IMR-90 (cell line): ENCODE measurements around the gene GABRB3. TPM values are rescaled to one million over a fixed set of nuclear protein-coding genes. Genes with fewer than 3 reads are reported as not detected.

ENCODE experiments used
- ATAC-seq: fragments of 200-7000 bp; cut with Tn5 transposase; 2 replicates; pipeline ENCODE4 v1.9.1; 2020; ENCODE audit warnings: low read depth, mild to moderate bottlenecking, moderate library complexity
- BruUV-seq: library from RNA; stranded (reverse); fragments of 400-500 nt; replicated peaks from 2 replicates; lab custom pipeline; 2021; lab: Mats Ljungman, UMichigan
- CTCF ChIA-PET: fragments of 300-600 bp; formaldehyde crosslinking; extraction: SDS; loops from one replicate; lab custom pipeline; 2021; ENCODE audit warnings: antibody characterized with exemption; lab: Yijun Ruan, JAX
- POLR2A ChIA-PET: fragments of 300-600 bp; sonication (Branson Sonifier 250); formaldehyde crosslinking; loops from one replicate; lab custom pipeline; 2022; ENCODE audit warnings: antibody characterized with exemption; ENCODE audit not compliant: unreplicated experiment; lab: Charles Lee
- DNase-seq: peaks from one replicate; pipeline ENCODE4 v3.0.0; 2013
- H2AFZ ChIP-seq: replicated peaks from 2 replicates; pipeline ENCODE3; 2013; ENCODE audit warnings: low read length, mild to moderate bottlenecking; ENCODE audit not compliant: poor library complexity
- H2AK5ac ChIP-seq: 2 replicates; pipeline ENCODE4 v1.6.1; 2013; ENCODE audit warnings: low read depth, low read length, inconsistent platforms
- H2AK9ac ChIP-seq: replicated peaks from 2 replicates; pipeline ENCODE3; 2013; ENCODE audit warnings: mild to moderate bottlenecking, low read depth, low read length, moderate library complexity; ENCODE audit not compliant: poor library complexity
- H2BK120ac ChIP-seq: 2 replicates; pipeline ENCODE4 v1.6.1; 2013; ENCODE audit warnings: low read depth, low read length, inconsistent platforms
- H2BK15ac ChIP-seq: 3 replicates; pipeline ENCODE4 v1.6.1; 2013; ENCODE audit warnings: low read depth, low read length, inconsistent platforms
- H2BK20ac ChIP-seq: 2 replicates; pipeline ENCODE4 v1.6.1; 2013; ENCODE audit warnings: low read depth, mild to moderate bottlenecking, inconsistent platforms, low read length, moderate library complexity
- H2BK5ac ChIP-seq: 2 replicates; pipeline ENCODE4 v1.6.1; 2013; ENCODE audit warnings: mild to moderate bottlenecking, low read depth, low read length, inconsistent platforms; ENCODE audit not compliant: poor library complexity, severe bottlenecking
- H3K14ac ChIP-seq: replicated peaks from 2 replicates; pipeline ENCODE4 v1.6.1; 2013; ENCODE audit warnings: low read depth, low read length, inconsistent platforms
- H3K18ac ChIP-seq: 2 replicates; pipeline ENCODE4 v1.6.1; 2013; ENCODE audit warnings: low read depth, low read length, control low read depth
- H3K23ac ChIP-seq: 2 replicates; pipeline ENCODE4 v1.6.1; 2013; ENCODE audit warnings: low read depth, low read length, inconsistent platforms
- H3K27ac ChIP-seq: 2 replicates; pipeline ENCODE4 v1.5.1; 2013; ENCODE audit warnings: mild to moderate bottlenecking, control low read depth, low read length; ENCODE audit not compliant: insufficient read depth
- H3K27me3 ChIP-seq: 2 replicates; pipeline ENCODE4 v1.6.1; 2013; ENCODE audit warnings: low read length; ENCODE audit not compliant: control insufficient read depth, insufficient read depth
- H3K36me3 ChIP-seq: 2 replicates; pipeline ENCODE4 v1.6.1; 2013; ENCODE audit warnings: low read length, mixed read lengths; ENCODE audit not compliant: control insufficient read depth, insufficient read depth
- H3K4ac ChIP-seq: 2 replicates; pipeline ENCODE4 v1.6.1; 2013; ENCODE audit warnings: low read depth, low read length, inconsistent platforms
- H3K4me1 ChIP-seq: 2 replicates; pipeline ENCODE4 v1.6.1; 2013; ENCODE audit warnings: low read length, mixed read lengths; ENCODE audit not compliant: control insufficient read depth, insufficient read depth
- H3K4me2 ChIP-seq: 2 replicates; pipeline ENCODE4 v1.6.1; 2013; ENCODE audit warnings: low read depth, mild to moderate bottlenecking, control low read depth, low read length, moderate library complexity
- H3K4me3 ChIP-seq: 2 replicates; pipeline ENCODE4 v1.5.1; 2013; ENCODE audit warnings: low read depth, mild to moderate bottlenecking, control low read depth, low read length, moderate library complexity; ENCODE audit not compliant: insufficient read depth
- H3K56ac ChIP-seq: 2 replicates; pipeline ENCODE4 v1.6.1; 2013; ENCODE audit warnings: low read length, inconsistent platforms; ENCODE audit not compliant: insufficient read depth; ENCODE audit errors: extremely low read depth
- H3K79me1 ChIP-seq, 2 experiments: 2 replicates each; pipeline ENCODE4 v1.6.1; 2013; ENCODE audit warnings: low read length in 2 of 2, inconsistent platforms in 1 of 2, low read depth in 1 of 2
- H3K9ac ChIP-seq: 2 replicates; pipeline ENCODE4 v1.6.1; 2013; ENCODE audit warnings: low read depth, low read length, control low read depth
- H3K9me1 ChIP-seq: 2 replicates; pipeline ENCODE4 v1.6.1; 2013; ENCODE audit warnings: low read length, inconsistent platforms; ENCODE audit not compliant: insufficient read depth
- H3K9me3 ChIP-seq: 2 replicates; pipeline ENCODE4 v1.6.1; 2013; ENCODE audit warnings: low read length; ENCODE audit not compliant: control insufficient read depth, insufficient read depth
- H4K20me1 ChIP-seq: 2 replicates; pipeline ENCODE4 v1.6.1; 2013; ENCODE audit warnings: low read length, inconsistent platforms; ENCODE audit not compliant: insufficient read depth
- H4K5ac ChIP-seq: 2 replicates; pipeline ENCODE4 v1.6.1; 2013; ENCODE audit warnings: mild to moderate bottlenecking, low read depth, low read length, control low read depth
- H4K8ac ChIP-seq, 2 experiments: 2 replicates each; pipeline ENCODE4 v1.6.1; 2013; ENCODE audit warnings: low read depth in 2 of 2, low read length in 2 of 2, control low read depth in 1 of 2, inconsistent platforms in 1 of 2
- H4K91ac ChIP-seq: 2 replicates; pipeline ENCODE4 v1.6.1; 2013; ENCODE audit warnings: low read depth, low read length, inconsistent platforms; ENCODE audit not compliant: insufficient read depth
- BHLHE40 ChIP-seq: fragments of 150-350 bp; IDR thresholded peaks from 2 replicates; pipeline ENCODE4 v1.6.1; 2016; ENCODE audit warnings: mild to moderate bottlenecking, low read depth, low read length
- CEBPB ChIP-seq: IDR thresholded peaks from 2 replicates; pipeline ENCODE4 v1.6.1; 2012; ENCODE audit warnings: low read depth, low read length, improper control_type of control experiment
- CHD1 ChIP-seq: IDR thresholded peaks from 2 replicates; pipeline ENCODE4 v1.6.1; 2012; ENCODE audit warnings: low read depth, low read length, improper control_type of control experiment
- CTCF ChIP-seq: conservative IDR thresholded peaks from 2 replicates; pipeline ENCODE4 v1.5.1; 2012; ENCODE audit warnings: mild to moderate bottlenecking, low read depth, low read length, improper control_type of control experiment
- FOS ChIP-seq: fragments of 150-350 bp; IDR thresholded peaks from 2 replicates; pipeline ENCODE4 v1.6.1; 2016; ENCODE audit warnings: low read depth, low read length
- MAFK ChIP-seq: IDR thresholded peaks from 2 replicates; pipeline ENCODE4 v1.6.1; 2012; ENCODE audit warnings: low read depth, low read length, improper control_type of control experiment
- MXI1 ChIP-seq: IDR thresholded peaks from 2 replicates; pipeline ENCODE4 v1.6.1; 2012; ENCODE audit warnings: low read depth, mild to moderate bottlenecking, low read length, moderate library complexity, borderline replicate concordance
- NFE2L2 ChIP-seq: fragments of 150-350 bp; IDR thresholded peaks from 2 replicates; pipeline ENCODE4 v1.6.1; 2016; ENCODE audit warnings: low read depth, mild to moderate bottlenecking, low read length
- POLR2A ChIP-seq: IDR thresholded peaks from 2 replicates; pipeline ENCODE4 v1.6.1; 2012; ENCODE audit warnings: mild to moderate bottlenecking, low read depth, low read length
- RAD21 ChIP-seq: IDR thresholded peaks from 2 replicates; pipeline ENCODE4 v1.6.1; 2012; ENCODE audit warnings: low read length, improper control_type of control experiment
- RCOR1 ChIP-seq: IDR thresholded peaks from 2 replicates; pipeline ENCODE4 v1.6.1; 2012; ENCODE audit warnings: mild to moderate bottlenecking, low read length, improper control_type of control experiment; ENCODE audit not compliant: insufficient replicate concordance
- RFX5 ChIP-seq: IDR thresholded peaks from 2 replicates; pipeline ENCODE4 v1.8.0; 2012; ENCODE audit warnings: low read depth, mild to moderate bottlenecking, low read length, moderate library complexity
- SMC3 ChIP-seq: fragments of 150-350 bp; IDR thresholded peaks from 2 replicates; pipeline ENCODE4 v1.6.1; 2016; ENCODE audit warnings: low read depth, mild to moderate bottlenecking, antibody characterized with exemption, low read length, moderate library complexity
- USF2 ChIP-seq: fragments of 150-350 bp; IDR thresholded peaks from 2 replicates; pipeline ENCODE4 v1.6.1; 2017; ENCODE audit warnings: mild to moderate bottlenecking, antibody characterized with exemption, low read length, low read depth
- WGBS, 2 experiments: methylation state at CpG; one replicate each; pipeline versions ENCODE4 v1.1.5 to v1.1.7; 2013; ENCODE audit warnings: missing lambda C conversion rate in 2 of 2; ENCODE audit not compliant: insufficient read length in 1 of 2; ENCODE audit errors: extremely low coverage in 2 of 2; 5-methylcytosine and 5-hydroxymethylcytosine counted together
- dilution Hi-C: fragments of 300-500 bp; cut with HindIII; formaldehyde crosslinking; loops from one replicate; pipeline ENCODE4 v1.14.3; 2018; ENCODE audit warnings: low sequenced_read_pairs; ENCODE audit not compliant: unreplicated experiment
- in situ Hi-C: fragments of 300-500 bp; cut with MboI; formaldehyde crosslinking; loops from 3 replicates; pipeline ENCODE4 v1.14.3; 2019; ENCODE audit warnings: low sequenced_read_pairs, inconsistent platforms, mixed read lengths
- intact Hi-C: fragments of 100-400 bp; cut with micrococcal nuclease; formaldehyde crosslinking; loops from 2 replicates; pipeline ENCODE4 v1.10.0; 2022
- polyA plus RNA-seq, 3 experiments: library from polyadenylated mRNA; depleted of rRNA; stranded (reverse); fragments of >200 nt; gene quantifications; 2 replicates each; pipeline ENCODE4 v1.2.3, GENCODE V29; 2012; ENCODE audit warnings: low replicate concordance in 1 of 3
- total RNA-seq: library from RNA; depleted of rRNA; stranded (reverse); fragments of >200 nt; gene quantifications from 2 replicates; pipeline ENCODE4 v1.2.3, GENCODE V29; 2012

Gene GABRB3
- total and polyA plus RNA-seq, 2 of the 4 experiments (the other 2 are of a cell fraction), result 0.36 to 0.54 TPM

GRCh38 chr15:26615927-26616302 lies 157.0 kb downstream of the GABRB3 start:
- Histone ChIP-seq H2BK120ac (no peak overlapping the region), H4K8ac (no peak overlapping the region), H4K5ac (no peak overlapping the region), H4K91ac (no peak overlapping the region), H4K20me1 (no peaks in the 10 kb centered on the region), H3K23ac (no peak overlapping the region), H2BK20ac (no peak overlapping the region), H2BK5ac (no peak overlapping the region), H3K18ac (no peak overlapping the region), H3K27ac (no peak overlapping the region), H3K9ac (no peak overlapping the region), H3K9me3 (peaks cover 14% of the 10 kb centered on the region), H2AFZ (no peak overlapping the region), H3K14ac (no peak overlapping the region), H3K4ac (no peak overlapping the region), H3K36me3 (no peaks in the 10 kb centered on the region), H3K79me1 (no peaks in the 10 kb centered on the region), H2AK9ac (no peak overlapping the region), H2BK15ac (no peak overlapping the region), H3K56ac (no peak overlapping the region), H2AK5ac (no peak overlapping the region), H3K27me3 (no peaks in the 10 kb centered on the region), H3K9me1 (no peaks in the 10 kb centered on the region), H3K4me1 (no peaks in the 10 kb centered on the region), H3K4me3 (no peak overlapping the region), H3K4me2 (no peak overlapping the region)
- CTCF ChIA-PET, result no interaction called here
- intact Hi-C loops, result no loop called here
- no peak for DNase-seq
- WGBS, 2 experiments, result no CpG with 5 or more reads among the region's 3 CpGs
- POLR2A ChIA-PET, result no interaction called here
- no TSS peak for BruUV-seq
- dilution Hi-C loops, result no loop called here
- TF ChIP-seq RCOR1 (no peak), FOS (no peak), CHD1 (no peak), MXI1 (no peak), CTCF (no peak), BHLHE40 (no peak), MAFK (no peak), USF2 (no peak), POLR2A (no peak), RAD21 (no peak), SMC3 (no peak), CEBPB (no peak), NFE2L2 (no peak), RFX5 (no peak)
- ATAC-seq, result no peak
- in situ Hi-C loops, result no loop called here
